ENCODE results near the gene ARHGAP26.
"Not testable (repeated sequence)": the region's sequence is repeated elsewhere in the genome, so short reads cannot be mapped to it uniquely, and the experiment has no call there.

Gene ARHGAP26

DNA sequence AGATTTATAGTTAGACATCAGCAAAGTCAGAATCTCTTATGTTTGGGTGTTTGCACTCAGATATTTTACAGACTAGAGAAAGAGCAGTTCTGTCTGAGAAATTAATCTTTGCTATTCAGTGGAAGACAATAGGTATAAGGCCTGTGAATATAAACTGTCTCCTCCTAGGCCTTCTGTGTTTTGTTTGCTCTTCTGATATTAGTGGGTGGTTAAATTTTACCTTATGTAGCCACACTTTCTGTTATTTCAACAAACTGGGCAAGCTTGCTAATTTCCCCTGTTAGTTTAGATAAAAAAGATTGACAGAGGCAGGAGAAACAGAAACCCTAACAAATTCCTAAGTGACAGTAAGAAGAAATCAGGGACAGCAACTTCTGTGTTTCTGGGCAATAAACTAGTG lies 141.6 kb downstream of the ARHGAP26 start:
- DNase-seq = no peak

DNA sequence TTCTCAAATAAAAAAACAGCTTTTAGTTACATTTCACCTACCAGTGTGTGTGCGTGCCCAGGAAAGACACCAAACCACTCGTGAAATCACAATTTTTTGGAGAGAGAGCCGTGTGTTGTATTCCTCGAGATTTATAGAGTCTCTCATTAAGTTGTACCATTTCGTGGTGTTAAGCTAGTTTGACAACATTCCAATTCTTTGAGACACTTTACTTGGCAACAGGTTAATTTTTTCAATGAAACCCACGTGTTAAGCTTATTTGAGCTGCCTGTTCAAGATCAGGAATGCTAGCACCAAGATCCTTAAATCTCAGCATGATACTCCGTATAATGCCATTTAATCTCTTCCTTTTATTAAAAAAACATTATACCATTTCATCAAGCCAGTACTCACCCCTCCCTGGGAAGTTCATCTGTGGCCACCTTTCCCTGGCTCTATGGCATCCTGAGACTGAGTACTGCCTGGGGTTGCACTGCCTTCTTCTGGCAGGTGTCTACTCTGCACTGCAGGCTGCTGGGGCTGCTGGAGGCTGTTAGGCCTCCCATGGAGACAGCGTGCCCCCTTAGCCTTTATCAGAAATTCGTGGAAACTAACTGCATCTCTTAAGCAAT lies 143.7 kb downstream of the ARHGAP26 start:
- DNase-seq = no peak

DNA sequence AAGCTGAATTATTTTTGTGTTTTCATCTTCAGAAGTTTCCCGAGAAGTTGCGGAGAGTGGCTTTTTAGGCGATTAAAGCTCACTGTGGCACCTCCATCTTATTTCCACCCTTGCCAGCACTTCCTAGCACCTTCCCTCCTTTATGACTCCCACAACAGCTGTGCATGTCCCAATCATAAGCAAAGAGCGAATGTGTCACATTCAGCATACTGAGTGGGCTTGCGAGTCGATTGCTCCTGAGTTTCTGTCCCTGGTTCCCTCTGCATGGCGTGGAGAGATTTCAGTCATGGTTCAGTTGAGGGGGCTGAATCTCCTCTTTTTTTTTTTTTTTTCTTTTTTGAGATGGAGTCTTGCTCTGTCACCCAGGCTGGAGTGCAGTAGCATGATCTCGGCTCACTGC lies 144.9 kb downstream of the ARHGAP26 start:
- DNase-seq = no peak

DNA sequence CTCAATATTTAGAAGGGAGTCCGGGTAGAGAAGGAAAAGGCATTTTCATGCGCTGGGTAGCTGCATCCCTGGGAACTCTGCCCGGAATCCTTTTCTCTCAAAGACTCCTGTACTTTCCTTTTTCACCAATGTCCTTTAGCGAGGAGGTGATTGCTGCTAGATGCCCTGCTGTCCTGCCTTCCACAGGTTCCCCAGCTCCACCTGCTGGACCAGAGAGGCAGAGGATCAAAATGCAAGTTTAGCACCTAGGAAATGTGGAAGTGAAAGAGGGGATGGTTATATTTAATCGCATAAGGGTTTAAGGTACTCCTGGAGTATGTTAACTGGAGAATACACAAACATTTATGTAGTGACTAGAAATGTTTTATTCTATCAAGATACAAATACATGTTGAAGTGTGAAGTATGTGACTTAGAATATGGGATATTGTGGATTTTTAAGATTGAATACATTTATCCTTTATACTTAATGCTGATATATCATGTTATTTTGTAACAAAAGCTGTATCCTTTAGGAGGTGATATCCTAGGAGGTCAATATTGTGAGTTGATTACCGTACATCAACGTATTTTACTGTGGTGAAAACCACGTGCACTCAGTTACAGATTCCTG lies 145.7 kb downstream of the ARHGAP26 start:
- DNase-seq = no peak

DNA sequence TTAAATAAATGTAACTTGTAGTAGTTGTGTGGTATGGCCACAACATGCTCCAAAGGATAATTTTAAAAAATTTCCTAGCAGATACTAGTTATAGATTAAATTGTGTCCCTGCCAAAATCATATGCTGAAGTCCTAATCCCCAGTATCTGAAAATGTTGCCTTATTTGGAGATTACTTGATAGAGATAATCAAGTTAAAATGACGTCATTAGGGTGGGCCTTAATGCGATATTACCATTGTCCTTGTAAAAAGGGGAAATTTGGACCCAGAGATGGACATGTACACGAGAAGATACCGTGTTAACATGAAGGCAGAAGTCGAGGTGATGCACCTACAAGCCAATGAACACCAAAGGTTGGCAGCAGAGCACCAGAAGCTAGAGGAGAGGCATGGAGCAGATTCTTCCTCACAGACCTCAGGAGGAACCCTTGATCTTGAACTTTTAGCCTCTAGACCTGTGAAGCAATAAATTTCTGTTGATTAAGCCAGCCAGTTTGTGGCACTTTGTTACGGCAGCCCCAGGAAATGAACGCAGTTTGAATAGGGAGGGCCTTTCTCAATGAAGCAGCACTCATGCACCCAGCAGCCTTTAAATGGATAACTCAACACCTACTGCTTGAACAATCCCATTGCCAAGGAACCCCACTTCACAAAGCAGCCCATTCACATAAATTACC lies 148.9 kb downstream of the ARHGAP26 start:
- no peak for DNase-seq

DNA sequence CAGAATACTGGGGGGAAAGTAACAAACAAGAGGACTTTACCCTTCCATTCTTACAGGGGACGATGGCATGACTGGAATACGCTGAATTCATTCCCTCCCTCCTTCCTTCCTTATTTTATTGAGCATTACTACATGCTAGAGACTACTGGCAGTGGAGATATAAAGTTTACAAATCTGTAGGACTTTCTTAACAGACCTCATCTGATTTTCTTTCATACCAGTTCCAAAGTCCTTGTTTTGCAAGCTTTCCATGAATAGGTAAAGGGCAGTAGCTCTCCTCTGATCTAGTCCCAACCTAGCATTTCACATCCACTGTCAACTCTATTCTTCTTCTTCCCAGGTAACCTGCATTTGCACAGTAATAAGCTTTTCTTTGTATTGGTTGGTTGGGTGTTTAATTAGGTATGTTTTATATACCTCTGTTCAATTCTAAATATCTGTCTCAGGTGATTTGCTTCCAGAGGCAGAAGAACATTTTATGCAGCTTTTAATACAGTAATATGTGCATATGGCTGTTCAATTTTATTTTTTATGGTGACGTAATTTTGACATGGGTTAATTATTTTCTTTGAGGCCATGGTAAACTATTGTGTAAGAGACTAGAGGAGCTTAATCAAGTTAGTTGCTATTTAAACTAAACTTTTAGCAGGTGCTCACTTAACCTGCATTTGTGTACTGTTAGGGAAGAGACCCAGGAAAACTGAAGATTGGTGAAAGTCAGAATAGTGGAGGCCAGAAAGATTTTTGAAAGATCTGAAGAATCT lies 150.9 kb downstream of the ARHGAP26 start:
- no peak for DNase-seq

DNA sequence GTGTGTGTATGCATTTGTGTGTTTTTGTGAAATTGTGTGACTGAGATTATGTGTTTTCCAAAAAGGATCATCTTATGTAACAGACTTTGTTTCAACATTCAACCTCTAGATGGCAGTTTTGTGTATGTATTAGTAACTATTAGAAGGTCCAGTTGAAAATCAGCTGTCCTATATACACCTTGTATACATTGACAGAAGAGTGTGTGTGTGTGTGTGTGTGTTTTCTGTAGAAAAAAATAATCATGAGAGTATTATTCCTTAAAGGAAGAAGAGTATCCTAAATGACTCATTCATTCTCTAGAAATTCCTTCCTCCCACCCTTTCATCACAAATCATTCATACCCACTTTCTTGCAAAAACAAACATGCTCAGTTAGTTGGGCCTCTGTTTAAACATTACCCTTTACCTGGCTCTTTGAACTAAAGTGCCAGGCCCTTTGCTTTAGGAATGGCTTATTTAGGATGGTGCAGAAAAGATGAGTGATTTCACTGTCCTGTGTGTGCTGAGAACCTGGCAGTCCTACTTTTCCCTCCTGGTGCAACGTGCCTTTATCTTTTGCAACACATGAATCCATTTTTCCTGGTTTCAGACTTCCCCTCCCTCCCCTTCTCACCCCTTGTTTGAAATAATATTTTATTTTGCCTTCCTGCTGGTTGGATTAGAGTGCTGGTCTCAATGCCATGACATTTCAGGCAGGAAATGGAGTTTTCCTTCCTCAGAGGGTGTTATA lies 152.2 kb downstream of the ARHGAP26 start:
- no peak for DNase-seq

DNA sequence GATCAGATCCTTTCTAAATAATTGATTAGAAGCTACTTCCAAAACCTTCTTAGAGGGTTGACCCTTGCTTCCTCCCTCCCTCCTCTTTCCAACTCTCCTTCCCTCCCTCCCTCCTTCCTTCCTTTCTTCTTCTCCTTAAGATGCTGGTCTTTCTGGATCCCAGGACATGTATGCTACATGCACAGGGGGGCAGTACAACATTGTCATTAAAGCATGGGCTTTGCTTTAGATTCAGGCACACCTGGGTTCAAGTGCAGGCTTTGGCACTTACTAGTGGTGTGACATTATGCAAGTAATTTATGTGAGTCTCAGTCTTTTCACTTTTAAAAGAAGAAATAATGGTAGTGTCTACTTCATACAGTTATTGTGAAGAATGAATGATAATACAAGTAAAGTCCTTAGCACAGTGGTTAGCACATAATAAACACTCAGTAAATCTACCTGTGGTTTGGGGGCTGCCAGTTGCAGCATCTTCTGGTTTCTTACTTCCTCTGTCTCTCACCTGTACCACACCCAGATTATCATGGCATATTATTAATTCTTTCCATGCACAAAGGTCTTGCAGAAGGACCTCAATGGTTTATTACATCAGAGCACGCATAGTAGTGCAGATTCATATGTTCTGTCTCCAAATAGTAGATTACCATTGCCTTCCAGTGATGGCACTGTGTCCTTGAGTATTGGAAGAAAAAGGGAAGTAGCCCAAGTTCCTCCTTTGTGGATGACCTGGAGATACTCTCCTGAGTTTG lies 154.1 kb downstream of the ARHGAP26 start:
- DNase-seq = no peak

DNA sequence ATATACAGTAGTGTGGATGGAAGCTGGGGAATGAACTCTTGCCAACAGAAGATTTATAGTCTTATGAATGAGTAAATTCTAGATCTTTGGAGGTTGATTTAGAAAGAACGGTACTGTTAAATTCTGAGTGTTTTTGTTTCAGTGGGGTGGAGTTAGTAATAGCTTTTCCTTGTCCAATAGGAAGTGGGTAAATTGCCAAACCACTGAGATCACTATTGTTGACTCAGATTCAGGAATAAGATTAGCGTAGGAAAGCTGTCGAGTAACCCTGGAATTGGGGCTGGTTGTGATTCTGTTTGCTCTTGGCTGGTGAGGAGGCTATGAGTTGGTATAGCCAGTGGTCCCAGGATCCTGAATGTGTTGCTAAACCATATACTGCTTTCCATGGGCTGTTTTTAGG lies 155.6 kb downstream of the ARHGAP26 start:
- no peak for DNase-seq

DNA sequence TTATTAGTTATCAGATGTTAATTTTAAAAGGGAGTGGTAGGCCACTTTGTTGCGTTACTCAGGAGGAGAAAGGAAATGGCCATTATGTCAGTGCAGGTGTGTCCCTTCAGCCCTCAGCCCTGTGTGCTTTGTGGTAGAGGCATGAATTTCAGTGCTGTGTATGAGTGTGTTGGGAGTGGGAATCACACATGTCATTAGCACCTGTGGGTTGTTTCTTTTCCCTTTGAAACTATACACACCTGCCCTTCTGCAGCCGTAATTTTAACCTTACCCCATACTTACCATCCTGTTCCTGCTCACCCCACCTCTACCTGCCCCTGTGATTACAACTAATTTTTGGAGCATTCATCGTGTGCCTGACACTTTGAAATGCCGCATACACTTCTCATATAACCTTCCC lies 156.4 kb downstream of the ARHGAP26 start:
- no peak for DNase-seq

DNA sequence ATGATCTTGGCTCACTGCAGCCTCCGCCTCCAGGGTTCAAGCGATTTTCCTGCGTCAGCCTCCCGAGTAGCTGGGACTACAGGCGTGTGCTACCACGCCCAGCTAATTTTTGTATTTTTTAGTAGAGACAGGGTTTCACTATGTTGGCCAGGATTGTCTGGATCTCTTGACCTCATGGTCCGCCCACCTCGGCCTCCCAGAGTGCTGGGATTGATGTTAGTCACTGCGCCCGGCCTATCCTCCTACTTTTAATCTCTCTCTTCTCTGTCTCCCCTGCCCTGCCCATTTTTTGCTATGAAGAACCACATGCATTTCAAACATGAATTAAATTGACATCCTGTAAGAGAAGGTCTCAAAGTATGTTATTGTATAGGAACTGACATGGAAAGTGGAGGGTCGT lies 158.8 kb downstream of the ARHGAP26 start:
- not testable (repeated sequence) for DNase-seq

DNA sequence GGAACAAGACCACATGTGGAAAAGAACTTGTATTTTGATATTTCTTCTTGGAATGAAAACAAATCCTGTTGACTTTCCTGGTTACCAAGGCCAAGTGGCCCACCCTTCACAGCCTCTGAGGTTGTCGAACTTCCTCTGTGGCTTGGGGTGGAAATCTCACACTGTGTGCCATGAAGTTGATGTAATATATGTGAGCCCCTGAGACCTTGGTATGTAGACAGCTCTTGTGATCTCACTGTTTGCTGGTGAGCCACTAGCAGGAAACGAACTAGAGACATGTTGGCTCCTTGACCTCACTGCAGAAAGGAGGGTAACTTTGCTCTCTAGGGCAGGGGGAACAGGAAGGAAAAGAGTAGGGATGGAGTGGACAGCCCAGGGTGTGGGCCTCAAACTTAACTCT lies 159.4 kb downstream of the ARHGAP26 start:
- peak; percentile 18 for DNase-seq

DNA sequence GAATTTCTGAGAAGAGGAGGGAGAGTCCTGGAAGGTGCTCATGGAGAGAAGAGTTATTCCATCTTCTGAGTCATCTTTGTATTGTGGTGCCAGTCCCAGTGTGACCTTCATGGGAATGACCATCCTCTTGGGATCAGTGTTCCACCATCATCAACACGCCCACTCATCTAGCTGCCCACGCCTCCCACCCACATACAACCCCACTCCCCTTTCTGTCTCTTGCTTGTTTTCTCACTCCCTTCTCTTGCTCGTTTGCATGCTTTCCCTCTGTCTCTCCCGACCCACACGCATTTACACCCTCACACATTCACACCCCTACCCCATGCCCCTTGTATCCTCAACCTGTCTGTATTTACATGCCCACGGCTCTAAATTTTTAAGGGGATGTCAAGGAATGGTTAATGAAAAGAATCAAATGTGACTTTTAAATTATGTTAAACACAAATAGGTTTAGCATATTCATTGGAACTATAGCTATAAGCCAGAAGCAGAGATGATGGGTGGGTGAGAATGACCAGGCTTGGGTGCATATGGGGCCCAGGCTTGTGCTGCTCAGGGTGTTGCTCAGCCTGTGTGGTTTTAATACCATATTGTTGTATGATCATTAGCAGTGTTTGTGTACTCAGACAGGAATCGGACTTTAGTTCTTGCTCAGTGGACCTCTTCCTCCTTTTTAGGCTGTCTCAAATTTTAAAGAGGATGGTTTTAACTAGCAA lies 160.4 kb downstream of the ARHGAP26 start:
- DNase-seq = no peak

DNA sequence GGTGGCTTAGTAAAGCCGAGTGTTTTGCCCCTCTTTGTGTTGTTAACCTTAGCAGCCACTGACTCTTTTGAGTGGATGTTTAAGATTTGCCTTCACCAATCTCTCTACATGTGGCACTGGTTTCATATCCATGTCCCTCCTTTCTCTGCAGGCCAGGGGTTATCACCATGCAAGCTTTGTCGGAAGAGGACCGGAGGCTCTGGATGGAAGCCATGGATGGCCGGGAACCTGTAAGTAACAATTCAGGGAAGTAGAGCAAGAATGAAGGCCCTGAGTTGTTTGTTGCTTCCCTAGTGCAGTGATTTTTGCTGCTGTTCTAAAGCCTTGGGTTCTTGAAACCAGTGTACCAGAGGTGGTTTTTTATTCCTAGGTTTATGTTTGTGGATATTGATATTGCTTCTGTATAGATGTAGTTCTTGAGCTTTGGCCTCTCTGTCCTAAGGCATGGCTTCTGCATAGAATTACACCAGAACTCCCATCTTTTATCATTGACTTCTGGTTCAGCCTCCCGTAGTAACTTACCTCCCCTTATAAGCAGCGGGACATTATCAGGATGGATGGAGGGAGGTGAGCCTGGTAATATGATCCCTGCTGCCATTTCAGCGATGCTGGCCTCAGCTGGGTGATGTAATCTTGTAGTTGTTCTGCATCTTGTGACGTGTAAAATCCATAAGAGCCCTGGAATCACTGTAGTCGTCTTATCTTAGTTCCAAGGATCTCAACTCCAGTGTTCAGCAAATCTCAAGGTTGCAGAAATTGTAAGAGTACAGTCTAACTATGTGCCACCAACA lies 161.9 kb downstream of the ARHGAP26 start:
- DNase-seq = no peak

DNA sequence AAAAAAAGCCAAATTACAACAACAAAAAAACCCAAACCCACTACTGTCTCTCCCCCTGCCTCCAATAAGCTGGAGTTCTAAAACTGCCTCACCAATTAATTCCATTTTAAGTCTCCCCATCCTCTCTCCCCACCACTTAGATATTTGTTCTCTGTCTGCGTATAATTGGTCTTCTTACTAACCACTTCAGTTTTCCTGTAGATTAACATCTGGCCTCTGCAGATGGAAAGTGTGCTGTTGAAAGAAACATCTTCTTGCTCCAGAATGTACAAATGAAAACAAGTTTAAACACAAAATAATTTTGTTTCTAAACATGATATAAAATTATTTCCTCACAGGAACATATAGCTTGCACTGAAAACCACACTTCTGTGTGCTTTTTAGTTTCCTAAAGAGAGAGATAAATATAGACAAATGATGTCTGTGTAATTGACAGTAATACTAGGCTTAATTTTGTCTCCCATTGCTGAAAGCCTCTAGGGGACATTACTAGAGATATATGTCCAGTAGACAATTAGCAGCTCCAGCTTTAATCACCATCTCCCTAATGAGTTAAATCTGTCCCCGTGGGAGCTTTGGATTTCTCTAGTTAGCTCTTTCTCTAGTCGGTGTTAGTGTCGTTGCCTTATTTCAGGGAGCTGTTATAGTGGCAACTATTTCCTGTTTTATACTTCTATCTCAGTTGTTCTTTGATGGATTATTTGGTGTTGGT lies 164.0 kb downstream of the ARHGAP26 start:
- DNase-seq = no peak

DNA sequence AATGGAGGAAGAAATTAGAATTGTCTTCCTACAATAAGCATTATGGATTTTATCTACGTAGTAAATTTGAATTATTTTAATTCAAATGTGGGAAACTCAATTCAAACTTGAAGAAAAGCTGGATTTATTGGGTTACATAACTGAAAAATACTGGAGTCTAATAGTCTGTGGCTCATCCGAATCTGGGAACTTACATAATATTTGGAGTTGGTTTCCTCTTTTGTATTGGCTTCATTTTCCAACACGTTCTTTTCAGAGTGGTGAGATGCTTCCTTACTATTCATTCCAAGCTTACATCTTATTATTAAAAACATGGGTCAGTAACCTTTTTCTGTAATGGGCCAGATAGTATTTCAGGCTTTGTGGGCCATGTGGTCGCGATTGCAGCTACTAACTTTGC lies 164.8 kb downstream of the ARHGAP26 start:
- no peak for DNase-seq

DNA sequence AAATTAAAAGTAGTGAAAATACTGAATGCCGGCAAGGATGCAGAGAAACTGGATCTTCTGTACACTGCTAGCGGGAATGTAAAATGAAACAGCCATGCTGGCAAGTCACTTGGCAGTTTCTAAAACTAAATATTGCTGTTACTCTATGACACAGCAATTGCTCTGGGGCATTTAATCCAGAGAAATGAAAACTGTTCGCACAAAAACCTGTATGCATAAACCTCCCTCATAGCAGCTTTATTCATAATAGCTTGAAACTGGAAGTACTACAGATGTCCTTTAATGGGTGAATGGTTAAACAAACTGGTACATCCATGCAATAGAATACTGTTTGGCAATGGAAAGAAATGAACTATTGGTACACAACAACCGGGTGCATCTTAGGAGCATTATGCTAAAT lies 167.2 kb downstream of the ARHGAP26 start:
- no peak for DNase-seq

DNA sequence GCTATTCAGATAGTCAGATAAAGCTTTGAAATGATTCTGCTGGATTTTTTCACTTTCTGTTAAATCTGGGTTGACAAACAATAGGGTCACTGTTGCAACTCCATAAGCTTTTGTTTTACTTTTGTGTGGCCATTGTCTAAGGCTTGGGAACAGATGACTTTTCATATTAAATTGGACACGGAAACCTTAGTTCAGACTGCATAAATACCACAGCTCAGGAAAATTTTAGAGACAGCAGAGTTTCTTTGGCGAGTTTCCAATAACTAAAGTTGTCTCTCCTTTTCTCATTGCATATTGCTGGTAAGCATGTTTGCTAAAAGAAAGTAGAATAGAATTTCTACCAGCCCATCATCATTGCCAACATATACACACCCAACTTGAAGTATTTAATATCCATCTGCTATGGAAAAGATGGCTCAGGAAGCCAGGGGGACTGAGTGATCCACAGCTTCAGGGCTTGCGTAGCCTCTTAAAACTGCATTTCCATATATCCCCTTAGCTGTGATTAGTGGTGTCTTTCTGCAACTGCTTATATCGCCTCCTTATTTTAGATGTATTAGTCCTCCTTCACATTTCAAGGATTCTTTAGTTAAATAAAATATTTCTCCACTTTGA lies 168.2 kb downstream of the ARHGAP26 start:
- no peak for DNase-seq

DNA sequence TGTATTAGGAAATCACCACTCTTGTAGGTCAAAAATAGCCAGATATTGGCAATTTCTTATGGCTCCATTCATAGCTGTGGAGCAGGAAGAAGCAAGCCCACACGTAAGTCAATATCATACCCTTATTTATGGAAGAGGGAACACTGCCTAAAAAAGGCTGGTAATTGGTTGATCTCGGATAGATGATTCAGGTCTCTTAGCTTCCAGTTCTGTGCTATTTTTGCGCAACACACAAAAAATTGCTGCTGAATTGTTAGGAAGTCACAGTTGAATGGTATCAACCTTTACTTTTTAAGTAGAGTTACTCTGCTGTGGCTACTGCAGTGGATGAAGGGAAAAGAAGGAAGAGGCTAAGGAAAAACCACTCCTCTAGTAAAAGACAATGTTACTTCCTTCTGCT lies 168.8 kb downstream of the ARHGAP26 start:
- no peak for DNase-seq

DNA sequence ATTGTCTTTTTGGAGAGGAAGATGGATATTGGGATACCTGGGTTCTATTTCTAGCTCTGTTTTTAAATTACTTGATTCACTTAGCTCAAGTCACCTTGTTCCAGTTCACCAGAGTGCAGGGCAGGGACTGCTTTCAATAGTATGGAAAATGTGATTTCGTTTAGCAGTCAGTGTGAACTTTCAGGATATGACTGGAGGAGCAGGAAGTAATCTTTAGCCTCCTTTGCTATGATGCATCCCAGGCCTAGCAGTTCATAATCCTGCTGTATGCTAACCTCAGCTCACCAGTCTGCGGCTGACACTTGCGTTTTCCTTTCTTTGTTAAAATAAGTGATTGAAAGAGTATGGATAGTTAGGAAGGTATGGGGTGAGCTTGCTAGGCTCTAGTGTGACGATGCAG lies 169.7 kb downstream of the ARHGAP26 start:
- DNase-seq = no peak

Measured in NK-92 treated with Interleukin-12 subunit alpha and Interleukin-12 subunit beta, amount 100 ng/mL, for 24 hours (cell line).